HG03520 (cell line): Measurements from ENCODE around the gene ANKRD30BL.
"Not testable (repeated sequence)": the region's sequence is repeated elsewhere in the genome, so short reads cannot be mapped to it uniquely, and the experiment has no call there.

Source experiments
- ATAC-seq: cut with Tn5 transposase; IDR thresholded peaks from one replicate; pipeline ENCODE4 v1.9.1; 2021; ENCODE audit warnings: mild to moderate bottlenecking, moderate library complexity; ENCODE audit not compliant: unreplicated experiment

Gene ANKRD30BL, protein sequence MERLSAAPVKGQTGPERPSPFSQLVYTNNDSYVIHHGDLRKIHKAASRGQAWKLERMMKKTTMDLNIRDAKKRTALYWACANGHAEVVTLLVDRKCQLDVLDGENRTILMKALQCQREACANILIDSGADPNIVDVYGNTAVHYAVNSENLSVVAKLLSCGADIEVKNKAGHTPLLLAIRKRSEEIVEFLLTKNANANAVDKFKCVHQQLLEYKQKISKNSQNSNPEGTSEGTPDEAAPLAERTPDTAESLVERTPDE

DNA sequence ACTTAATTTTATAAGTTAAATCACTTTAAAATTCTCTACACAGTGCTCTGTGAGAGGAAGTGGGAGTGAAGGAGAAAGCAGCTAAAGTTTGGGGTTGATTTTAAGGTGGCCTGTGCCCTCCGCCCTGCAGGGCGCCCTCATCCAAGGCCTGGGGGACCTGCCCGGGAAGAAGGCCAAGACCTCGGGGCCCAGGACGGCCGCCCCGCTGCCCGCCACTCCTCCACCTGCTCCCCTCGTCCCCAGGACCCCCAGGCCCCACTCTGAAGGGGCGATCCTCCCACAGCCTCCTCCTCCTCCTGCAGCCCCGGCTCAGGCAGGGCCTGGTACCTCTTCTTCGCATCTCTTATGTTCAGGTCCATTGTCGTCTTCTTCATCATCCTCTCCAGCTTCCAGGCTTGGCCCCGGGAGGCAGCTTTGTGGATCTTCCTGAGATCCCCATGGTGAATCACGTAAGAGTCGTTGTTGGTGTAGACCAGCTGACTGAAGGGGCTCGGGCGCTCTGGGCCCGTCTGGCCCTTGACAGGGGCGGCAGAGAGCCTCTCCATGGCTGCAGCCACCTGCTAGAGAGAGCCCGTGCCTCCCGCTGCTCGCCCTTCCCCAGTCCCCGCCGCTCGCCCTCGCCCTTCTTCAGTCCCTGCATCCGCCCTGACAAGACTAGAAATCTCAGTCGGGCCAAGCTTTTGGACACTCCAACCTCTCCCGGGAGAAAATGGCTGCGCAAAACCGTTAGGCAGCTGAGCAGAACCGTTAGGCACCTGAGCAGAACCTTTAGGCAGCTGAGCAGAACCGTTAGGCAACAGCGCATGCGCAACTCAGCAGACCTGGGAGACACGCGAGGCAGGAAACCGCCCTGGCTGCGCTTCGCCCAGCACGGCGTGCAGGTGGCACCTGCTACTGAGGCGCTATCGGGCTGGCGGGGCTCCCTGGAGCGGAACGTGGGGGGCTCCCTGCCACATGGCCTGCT, at the start of gene ANKRD30BL:
TSS of gene ANKRD30BL (minus strand) at position 792 of the 964 bp plus-strand sequence. CDS start at position 545, 247 bp downstream.
- ATAC-seq = not testable (repeated sequence)

DNA sequence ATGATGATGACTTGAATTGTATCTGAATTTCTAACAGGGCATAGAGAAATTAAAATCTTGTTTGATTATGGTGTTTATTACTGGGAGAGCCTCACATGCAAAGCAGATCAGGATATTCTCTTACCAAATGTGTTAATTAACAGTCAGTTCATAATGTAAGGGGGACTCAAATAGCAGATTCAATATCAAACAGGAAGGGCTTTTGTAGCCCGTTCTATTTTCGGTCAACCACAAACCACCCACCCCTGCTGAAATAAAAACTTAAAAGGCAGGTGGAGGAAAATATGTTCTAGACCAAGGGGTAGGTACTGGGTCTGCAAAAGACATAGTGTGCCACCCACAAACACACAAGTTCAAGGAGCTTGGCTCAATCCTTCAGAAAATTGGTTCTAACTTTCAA, 41.1 kb upstream of the ANKRD30BL start:
- not testable (repeated sequence) for ATAC-seq

DNA sequence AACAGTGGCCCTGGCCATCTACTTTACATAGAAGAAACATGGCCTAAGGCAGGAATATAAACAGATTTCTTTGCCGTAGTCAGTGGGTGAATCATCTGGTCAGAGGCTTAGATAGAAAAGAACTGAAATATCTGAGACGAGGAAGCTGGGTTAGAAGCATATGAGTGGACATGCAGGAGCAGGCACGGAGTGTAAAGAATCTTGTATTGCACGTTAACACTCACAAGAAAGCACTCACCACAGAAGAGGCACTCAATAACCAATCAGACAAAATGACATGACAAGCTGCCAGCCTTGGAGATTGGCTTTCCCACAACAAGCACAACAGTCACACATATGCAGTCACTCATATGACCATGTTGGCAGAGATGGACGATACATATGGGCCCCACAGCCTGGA, 31.1 kb upstream of the ANKRD30BL start:
- ATAC-seq = not testable (repeated sequence)

DNA sequence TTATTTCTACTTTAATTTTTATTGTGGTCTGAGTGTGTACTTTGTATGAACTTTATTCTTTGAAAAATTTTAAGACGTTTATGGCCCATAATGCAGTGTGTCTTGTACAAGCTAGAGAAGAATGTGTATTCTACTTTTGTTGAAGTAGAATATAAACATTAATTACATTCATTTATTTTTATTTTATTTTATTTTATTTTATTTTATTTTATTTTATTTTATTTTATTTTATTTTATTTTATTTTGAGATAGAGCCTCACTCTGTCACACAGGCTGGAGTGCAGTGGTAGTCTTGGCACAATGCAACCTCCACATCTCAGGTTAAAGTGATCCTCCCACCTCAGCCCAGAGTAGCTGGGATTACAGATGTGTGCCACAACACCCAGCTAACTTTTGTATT, 5.3 kb upstream of the ANKRD30BL start:
- ATAC-seq = not testable (repeated sequence)

DNA sequence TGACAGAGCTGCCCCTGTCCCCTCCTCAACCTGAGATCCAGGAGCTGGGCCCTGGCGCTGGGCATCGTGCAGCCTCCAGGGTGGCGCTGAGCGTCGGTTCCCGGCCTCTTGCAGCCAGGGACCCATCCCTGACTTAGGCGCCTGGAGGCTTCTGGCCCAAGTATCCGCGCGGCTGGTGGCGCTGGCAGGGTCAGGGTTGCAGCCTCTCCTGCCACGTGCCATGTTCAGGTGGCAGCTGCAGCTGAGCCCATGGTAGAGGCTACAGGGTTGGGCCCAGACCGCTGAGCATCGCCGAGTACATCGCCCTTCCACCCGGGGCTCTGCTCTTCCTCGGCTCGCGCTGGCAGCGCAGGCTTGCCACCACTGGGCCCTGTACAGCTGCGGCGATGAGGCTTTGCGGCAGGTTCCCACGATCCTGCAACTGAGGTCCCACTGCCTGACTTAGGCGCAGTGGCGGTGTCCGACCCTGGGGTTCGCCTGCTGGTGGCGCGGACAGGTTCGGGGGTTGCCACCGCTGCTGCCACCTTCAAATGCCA, 441 bp upstream of the ANKRD30BL start:
- ATAC-seq = not testable (repeated sequence)

DNA sequence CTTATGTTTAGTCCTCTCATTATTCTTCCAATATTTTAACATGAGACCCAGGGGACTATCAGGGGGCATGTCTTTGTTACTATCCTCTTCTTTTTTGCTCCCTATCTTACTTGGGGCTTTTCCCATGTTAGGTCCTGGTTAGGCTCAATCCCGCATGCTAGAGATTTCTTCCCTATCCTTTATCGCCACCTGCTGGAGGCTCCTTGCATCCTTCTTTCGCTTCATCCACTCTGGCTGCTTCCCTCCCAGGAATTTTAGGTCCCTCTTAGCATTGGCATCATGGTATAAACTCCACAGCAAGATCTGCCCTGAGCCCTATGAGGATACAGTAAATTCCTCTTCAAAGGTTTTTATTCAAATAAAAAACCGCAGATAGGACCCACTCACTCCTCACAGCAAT, 15.0 kb downstream of the ANKRD30BL start:
- ATAC-seq = not testable (repeated sequence)
